HG02678 (cell line): ENCODE data around the gene MYL3.
"Not testable (repeated sequence)": the region's sequence is repeated elsewhere in the genome, so short reads cannot be mapped to it uniquely, and the experiment has no call there.

Experiments used
- ATAC-seq: cut with Tn5 transposase; IDR thresholded peaks from one replicate; pipeline ENCODE4 v1.9.1; 2021; ENCODE audit warnings: mild to moderate bottlenecking, moderate library complexity; ENCODE audit not compliant: unreplicated experiment

Gene MYL3

DNA sequence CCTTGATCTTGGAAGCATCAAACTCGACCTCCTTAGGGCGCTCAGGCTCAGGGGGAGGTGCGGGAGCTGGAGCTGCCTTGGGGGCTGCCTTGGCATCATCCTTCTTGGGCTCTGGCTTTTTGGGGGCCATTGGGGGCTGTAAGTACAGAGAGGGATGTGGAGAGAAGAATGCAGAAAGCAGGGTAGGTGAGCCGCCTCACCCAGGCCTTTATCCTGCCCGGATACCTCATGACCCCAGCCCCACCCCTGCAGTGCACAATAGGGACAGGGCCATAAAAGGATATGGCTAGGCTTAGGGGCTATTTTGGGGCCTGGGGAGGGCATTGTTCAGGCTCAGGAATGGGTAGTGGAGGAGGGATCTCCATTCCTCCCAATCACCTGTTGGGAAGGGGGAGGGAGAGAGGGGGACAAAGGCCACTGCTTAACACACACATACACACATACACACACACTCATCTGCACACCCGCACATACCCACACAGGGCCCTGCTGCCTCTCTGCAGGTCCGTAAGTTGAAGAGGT, at the start of gene MYL3:
Gene MYL3, minus strand, starts transcription at position 184 of the 522 bp plus-strand sequence. Its CDS starts 54 bp downstream, at position 130.
- no peak for ATAC-seq

DNA sequence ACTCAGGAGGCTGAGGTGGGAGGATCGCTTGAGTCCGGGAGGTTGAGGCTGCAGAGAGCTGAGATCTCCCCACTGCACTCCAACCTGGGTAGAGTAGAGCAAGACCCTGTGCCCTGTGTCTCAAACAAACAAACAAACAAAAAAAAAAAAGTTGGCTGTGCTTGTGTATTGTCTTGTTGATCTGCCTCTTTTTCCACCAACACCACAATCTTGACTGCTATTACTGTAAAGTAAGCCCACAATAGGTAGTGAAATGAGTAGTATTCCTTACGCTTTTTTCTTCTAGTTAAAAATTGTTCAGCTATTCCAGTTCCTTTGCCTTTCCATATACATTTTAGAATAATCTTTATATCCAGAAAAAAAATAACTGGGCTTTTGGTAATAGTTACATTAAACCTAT, 49.7 kb upstream of the MYL3 start:
- no peak for ATAC-seq

- not testable (repeated sequence) for ATAC-seq
These were observed 47.7 kb upstream of the MYL3 start for GRCh38 chr3:46910914-46911313.

- no peak for ATAC-seq
These were observed 47.0 kb upstream of the MYL3 start for GRCh38 chr3:46910166-46910760.

GRCh38 chr3:46909535-46910161, 46.4 kb upstream of the MYL3 start:
- no peak for ATAC-seq

- ATAC-seq = no peak
These were observed 45.8 kb upstream of the MYL3 start for GRCh38 chr3:46908986-46909534.

DNA sequence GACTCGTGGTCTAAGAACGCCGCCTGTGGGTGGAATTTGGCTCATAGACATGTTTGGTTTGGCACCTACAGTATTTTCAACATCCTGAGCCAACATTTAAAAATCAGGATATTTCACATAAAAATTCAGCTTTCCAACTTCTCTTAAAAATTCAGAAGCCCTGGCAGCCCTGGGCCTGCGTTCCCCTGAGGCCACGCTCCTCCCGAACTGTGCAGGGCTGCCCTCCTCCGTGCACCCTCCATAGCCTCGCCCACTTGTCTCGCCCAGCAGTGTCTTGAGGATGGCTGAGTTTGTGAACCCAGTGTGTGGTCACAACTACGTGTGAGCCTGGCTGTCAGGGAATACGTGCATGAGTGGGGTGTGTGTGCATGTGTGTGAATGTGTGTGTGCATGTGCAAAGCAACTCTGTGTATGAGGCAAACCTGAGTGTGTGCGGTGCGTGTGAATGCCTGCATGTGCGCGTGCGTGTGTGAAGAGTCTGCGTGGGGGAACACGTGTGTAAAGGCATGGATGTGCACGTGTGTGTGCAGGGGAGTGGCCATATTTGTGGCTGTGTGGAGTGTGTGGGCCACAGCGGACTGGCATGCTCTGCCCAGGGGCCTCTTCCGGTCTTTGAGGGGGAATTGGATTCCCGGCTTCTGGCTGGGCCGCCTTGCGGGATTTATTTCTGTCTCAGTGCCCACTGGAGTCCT, 45.2 kb upstream of the MYL3 start:
- no peak for ATAC-seq

DNA sequence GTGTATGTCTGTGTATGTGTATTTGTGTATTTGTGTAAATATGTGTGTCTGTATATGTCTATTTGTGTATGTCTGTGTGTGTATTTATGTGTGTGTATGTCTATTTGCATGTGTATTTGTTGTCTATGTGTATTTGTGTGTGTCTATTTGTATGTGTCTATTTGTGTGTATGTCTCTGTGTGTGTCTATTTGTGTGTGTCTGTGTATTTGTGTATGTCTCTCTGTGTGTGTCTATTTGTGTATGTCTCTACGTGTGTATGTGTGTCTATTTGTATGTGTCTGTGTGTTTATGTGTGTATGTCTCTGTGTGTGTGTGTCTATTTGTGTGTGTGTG, 44.7 kb upstream of the MYL3 start:
- ATAC-seq = no peak

GRCh38 chr3:46907271-46907670, 44.0 kb upstream of the MYL3 start:
- no peak for ATAC-seq

- ATAC-seq = no peak
These were observed 43.3 kb upstream of the MYL3 start for GRCh38 chr3:46906471-46907058.

GRCh38 chr3:46905661-46906451, 42.6 kb upstream of the MYL3 start:
- ATAC-seq = no peak

GRCh38 chr3:46905213-46905560, 41.9 kb upstream of the MYL3 start:
- no peak for ATAC-seq

DNA sequence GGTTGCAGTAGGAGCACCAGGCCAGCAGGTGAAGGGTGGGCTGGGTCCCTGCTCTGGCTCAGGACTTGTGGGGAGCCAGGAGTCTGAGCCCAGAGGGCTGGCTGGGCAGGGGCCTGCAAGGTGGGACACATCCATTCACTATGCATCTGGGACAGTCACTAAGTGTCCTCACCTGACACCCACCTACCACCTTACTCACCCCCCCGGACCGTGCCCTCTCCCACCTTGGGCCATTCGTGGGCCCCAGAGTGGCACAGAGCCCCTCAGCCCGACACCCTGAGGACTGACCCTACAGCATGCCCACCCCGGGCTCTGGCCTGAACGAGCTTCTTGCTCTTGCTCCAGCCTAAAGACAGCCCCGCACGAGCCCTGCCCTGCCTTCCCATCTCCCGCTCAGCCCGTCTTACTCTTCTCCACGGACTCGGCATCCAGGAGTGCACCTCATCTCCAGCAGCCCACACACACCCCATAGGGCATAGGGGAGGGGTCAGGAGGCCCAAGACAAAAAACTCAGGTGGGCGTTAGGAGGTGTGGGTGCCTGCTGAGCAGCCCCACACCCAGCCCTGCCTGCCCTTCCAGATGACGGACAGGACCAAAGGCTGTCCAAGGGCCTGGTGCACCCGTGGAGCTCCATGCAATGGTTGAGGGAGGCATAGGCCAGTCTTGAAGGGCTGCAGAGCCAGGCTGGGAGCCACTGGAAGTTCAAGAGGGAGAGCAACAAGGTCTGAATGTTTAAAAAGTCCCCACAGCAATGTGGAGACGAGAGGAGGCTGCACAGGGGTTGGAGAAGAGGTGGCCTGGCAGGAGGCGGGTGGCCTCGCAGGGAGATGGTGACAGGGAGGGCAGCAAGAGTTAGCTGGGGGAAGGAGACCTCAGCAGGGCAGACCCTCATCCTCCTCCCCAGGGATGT, 41.3 kb upstream of the MYL3 start:
- no peak for ATAC-seq

DNA sequence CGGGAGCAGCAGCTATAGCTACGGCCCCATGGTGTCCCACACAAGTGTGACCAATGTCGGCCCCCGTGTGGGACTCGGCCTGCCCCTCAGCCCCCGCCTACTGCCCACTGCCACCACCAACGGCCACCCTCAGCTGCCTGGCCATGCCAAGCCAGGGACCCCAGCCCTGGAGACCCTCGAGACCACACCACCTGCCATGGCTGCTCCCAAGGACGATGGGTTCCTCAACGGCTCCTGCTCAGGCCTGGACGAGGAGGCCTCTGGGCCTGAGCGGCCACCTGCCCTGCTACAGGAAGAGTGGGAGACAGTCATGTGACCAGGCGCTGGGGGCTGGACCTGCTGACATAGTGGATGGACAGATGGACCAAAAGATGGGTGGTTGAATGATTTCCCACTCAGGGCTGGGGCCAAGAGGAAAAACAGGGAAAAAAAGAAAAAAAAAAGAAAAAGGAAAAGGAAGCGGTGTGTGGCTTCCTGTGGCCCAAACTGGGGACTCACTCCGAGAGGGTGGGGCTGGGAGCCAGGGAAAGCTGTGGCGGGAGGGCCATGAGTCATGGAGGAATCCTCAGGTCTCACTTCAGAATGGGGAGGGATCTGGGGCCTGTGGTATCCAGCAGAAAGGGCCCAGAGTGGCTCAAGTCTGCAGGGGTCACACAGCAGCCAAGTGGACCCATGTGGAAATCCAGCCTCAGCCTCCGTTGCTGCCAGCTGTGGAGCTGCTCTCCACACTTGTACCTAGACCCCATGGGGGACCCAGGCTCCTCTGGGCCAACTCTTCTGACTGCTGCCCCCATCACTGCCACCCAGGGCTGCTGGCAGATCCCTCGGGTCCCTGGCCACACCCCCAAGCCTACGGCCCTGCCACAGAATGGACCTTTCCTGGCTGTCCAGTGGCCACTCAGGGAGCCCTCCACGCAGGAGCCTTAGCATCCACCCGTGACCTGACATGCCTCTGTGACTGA, 40.4 kb upstream of the MYL3 start:
- ATAC-seq = no peak

DNA sequence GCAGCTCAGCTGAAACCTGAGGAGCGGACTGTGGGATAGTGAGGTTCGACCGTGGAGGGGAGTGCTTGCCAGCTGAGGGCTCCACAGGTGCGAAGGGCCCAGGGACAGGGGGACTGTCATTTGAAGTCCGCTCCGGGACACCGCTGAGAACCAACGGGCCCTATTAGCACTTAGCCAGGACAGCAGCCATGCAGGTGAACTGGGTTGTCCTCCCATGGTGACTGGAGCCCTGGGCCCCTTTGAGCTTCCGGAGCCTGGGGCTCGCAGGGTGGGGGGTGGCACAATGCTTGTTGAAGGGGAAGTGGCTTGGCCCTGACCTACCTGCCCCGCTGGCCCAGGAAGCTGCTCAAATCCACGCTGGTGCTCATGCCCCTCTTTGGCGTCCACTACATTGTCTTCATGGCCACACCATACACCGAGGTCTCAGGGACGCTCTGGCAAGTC, 39.0 kb upstream of the MYL3 start:
- no peak for ATAC-seq

DNA sequence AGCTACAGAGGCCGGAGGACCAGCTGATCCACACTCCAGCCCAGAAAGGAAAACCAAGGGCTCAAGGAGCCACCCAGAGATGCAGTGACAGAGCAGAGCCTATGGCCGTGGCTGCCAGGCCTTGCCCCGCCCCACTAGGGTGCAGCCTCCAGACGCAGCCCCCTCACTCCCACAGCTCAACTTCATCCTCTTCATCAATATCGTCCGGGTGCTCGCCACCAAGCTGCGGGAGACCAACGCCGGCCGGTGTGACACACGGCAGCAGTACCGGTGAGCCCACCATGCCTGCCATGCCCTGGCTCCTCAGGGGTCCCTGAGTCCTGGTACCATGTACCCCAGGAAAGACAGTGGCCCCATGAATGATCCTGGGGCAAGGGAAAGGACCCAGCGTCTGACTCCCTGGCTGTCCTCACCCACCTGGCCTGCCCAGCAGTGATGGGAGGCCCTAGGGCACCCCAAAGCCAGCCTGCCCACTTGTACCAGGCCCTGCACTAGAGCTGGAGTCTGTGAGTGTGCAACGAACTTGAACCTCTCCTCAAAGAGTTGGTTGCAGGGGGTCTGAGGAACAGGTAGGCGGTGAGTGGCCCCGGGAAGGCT, 38.4 kb upstream of the MYL3 start:
- no peak for ATAC-seq

- ATAC-seq = no peak
These were observed 37.8 kb upstream of the MYL3 start for GRCh38 chr3:46901061-46901460.

- no peak for ATAC-seq
These were observed 37.1 kb upstream of the MYL3 start for GRCh38 chr3:46900356-46900755.
